Fibroblast of skin of left biceps (primary cell): ENCODE data around the gene NELFB.

Source experiments
- DNase-seq, 2 experiments: peaks; one replicate each; pipeline ENCODE4 v3.0.0-alpha.2; 2013; ENCODE audit warnings: low read depth in 2 of 2

The NELFB gene

GRCh38 chr9:137268538-137269201 lies 13.5 kb downstream of the NELFB start:
- DNase-seq: no peak

- DNase-seq: no peak
Observed at GRCh38 chr9:137269231-137269772, 14.2 kb downstream of the NELFB start.

GRCh38 chr9:137270929-137271695 lies 16.0 kb downstream of the NELFB start:
- no peak for DNase-seq

- DNase-seq: no peak
Observed at GRCh38 chr9:137271696-137272076, 16.6 kb downstream of the NELFB start.

GRCh38 chr9:137272241-137273094 lies 17.3 kb downstream of the NELFB start:
- DNase-seq: no peak

GRCh38 chr9:137273095-137273490 lies 18.0 kb downstream of the NELFB start:
- DNase-seq: no peak

- no peak for DNase-seq
Observed at GRCh38 chr9:137273611-137274320, 18.6 kb downstream of the NELFB start.

- DNase-seq: no peak
Observed at GRCh38 chr9:137275203-137275587, 20.1 kb downstream of the NELFB start.

GRCh38 chr9:137275588-137276472 lies 20.7 kb downstream of the NELFB start:
- no peak for DNase-seq

GRCh38 chr9:137276473-137277328 lies 21.6 kb downstream of the NELFB start:
- DNase-seq: no peak

GRCh38 chr9:137277329-137278041 lies 22.4 kb downstream of the NELFB start, which contains the start of gene TOR4A:
Gene TOR4A (plus strand): TSS chr9:137277726. CDS start chr9:137278690, 964 bp downstream.
- DNase-seq: no peak

GRCh38 chr9:137278061-137278701 lies 23.1 kb downstream of the NELFB start:
- DNase-seq: no peak

GRCh38 chr9:137278721-137279711 lies 23.9 kb downstream of the NELFB start:
- no peak for DNase-seq

GRCh38 chr9:137279741-137280473 lies 24.8 kb downstream of the NELFB start:
- DNase-seq: no peak

GRCh38 chr9:137280474-137281344 lies 25.6 kb downstream of the NELFB start:
- no peak for DNase-seq
